ENCODE data around the gene TTC33.

DNA sequence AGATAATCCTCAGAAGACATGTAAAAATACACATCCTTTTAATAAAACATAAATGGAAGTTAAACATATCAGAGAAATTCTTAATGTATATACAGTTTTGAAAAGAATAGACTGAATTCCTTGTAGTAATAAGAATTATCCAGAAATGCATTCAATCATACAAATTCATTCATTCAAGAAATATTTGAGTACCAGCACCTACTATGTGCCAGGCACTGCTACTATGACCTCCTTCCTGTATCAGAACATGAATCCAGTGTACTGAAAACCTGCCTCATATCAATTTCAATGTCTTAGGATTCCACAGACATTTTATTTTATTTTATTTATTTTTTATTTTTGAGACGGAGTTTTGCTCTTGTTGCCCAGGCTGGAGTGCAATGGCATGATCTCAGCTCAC is 29.2 kb upstream of the TTC33 start:
- TF ChIP-seq, protein P1, sequence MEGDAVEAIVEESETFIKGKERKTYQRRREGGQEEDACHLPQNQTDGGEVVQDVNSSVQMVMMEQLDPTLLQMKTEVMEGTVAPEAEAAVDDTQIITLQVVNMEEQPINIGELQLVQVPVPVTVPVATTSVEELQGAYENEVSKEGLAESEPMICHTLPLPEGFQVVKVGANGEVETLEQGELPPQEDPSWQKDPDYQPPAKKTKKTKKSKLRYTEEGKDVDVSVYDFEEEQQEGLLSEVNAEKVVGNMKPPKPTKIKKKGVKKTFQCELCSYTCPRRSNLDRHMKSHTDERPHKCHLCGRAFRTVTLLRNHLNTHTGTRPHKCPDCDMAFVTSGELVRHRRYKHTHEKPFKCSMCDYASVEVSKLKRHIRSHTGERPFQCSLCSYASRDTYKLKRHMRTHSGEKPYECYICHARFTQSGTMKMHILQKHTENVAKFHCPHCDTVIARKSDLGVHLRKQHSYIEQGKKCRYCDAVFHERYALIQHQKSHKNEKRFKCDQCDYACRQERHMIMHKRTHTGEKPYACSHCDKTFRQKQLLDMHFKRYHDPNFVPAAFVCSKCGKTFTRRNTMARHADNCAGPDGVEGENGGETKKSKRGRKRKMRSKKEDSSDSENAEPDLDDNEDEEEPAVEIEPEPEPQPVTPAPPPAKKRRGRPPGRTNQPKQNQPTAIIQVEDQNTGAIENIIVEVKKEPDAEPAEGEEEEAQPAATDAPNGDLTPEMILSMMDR (IDR thresholded peaks at IDR 0.05) = no peak
- no peak for TF ChIP-seq EZH2 (IDR thresholded peaks at IDR 0.05; ENCODE audit: borderline replicate concordance, insufficient read depth, low read depth, low read length, poor library complexity, severe bottlenecking)
